GM11168 (cell line): ENCODE results near the gene GAPDH.

ENCODE experiments used
- in situ Hi-C: fragments of 300-500 bp; cut with MboI; formaldehyde crosslinking; loops from one replicate; pipeline ENCODE4 v1.12.0; 2022; ENCODE audit warnings: low sequenced_read_pairs; ENCODE audit not compliant: unreplicated experiment

GAPDH gene

GRCh38 chr12:6528539-6529235 is 5.6 kb upstream of the GAPDH start:
- in situ Hi-C loops: loop anchor here (25.0 kb wide), 1 partner anchor 116 kb away; no protein-coding TSS in a partner anchor

DNA sequence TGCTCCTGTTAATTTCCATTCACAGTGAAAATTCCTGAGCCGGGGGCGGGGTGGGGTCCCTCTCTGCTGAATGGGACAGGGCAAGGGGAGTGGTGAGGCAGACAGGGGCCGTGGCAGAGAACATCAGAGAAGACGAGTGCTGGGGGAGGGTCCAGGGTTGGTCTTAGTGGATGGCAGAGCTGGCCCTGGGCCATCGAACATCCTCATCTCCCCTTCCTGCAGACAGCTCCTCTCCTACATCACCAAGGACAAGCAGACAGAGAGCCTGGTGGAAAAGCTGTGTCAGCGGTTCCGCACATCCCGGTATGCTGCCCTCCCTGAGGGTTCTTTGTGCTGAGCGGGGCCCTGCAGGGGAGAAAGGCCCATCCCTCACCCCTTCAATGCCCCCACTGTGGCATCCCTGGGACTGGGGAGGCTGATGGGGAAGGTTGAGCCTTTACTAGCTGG is 5.0 kb upstream of the GAPDH start:
- in situ Hi-C loops: loop anchor here (25.0 kb wide), 1 partner anchor 117 kb away; no protein-coding TSS in a partner anchor

- in situ Hi-C loops: loop anchor here (25.0 kb wide), 1 partner anchor 118 kb away; no protein-coding TSS in a partner anchor
Observed at GRCh38 chr12:6530576-6531260, 3.6 kb upstream of the GAPDH start.

DNA sequence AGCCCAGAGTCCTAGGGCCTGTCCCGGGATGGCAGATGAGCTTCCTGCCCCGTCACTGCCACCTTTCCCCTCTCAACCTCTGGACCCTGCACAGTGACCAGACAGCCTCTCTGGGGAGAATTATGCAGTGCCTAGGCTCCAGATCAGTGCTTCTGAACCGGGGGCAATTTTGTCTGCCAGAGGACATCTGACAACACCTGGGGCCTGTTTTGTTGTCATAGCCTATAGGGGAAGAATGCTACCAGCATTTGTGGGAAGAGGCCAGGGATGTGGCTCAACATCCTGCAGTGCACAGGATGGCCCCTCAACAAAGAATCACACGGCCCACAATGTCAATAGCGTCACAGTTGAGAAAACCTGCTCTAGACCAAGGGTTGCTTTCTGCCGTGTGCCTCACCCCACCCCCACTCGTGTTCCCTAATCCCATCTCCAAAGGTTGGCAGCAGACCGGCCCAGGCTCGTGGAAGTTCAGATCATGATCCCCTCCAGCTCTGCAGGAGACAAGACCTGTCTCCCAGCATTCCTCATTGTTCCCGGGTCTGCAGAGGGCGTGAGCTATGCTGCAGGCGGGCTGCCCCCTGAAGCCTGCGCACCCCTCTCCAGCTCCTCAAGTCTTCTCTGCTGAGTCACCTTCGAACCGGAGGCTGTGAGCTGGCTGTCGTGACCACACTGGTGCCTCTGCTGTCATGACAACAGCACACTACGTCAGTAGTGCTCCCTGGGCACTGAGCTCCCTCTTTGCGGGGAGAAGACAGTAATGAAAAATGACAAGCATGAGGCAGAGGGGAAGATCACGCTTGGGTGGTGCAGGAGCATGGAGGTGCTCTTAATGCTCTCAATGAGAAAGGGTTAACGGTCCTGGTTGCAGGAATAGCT is 2.0 kb upstream of the GAPDH start:
- in situ Hi-C loops: loop anchor here (25.0 kb wide), 1 partner anchor 120 kb away; no protein-coding TSS in a partner anchor

GRCh38 chr12:6532927-6533652 is 1.2 kb upstream of the GAPDH start:
- in situ Hi-C loops: loop anchor here (25.0 kb wide), 1 partner anchor 121 kb away; no protein-coding TSS in a partner anchor

DNA sequence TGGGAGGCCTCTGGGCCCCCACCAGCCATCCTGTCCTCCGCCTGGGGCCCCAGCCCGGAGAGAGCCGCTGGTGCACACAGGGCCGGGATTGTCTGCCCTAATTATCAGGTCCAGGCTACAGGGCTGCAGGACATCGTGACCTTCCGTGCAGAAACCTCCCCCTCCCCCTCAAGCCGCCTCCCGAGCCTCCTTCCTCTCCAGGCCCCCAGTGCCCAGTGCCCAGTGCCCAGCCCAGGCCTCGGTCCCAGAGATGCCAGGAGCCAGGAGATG is 729 bp upstream of the GAPDH start:
- in situ Hi-C loops: loop anchor here (25.0 kb wide), 1 partner anchor 121 kb away; no protein-coding TSS in a partner anchor

DNA sequence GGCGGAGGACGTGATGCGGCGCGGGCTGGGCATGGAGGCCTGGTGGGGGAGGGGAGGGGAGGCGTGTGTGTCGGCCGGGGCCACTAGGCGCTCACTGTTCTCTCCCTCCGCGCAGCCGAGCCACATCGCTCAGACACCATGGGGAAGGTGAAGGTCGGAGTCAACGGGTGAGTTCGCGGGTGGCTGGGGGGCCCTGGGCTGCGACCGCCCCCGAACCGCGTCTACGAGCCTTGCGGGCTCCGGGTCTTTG is 303 bp downstream of the GAPDH start:
- in situ Hi-C loops: loop anchor here (25.0 kb wide), 1 partner anchor 122 kb away; no protein-coding TSS in a partner anchor

GRCh38 chr12:6534945-6535696 is 804 bp downstream of the GAPDH start:
- in situ Hi-C loops: loop anchor here (25.0 kb wide), 1 partner anchor 123 kb away; no protein-coding TSS in a partner anchor

- in situ Hi-C loops: loop anchor here (25.0 kb wide), 1 partner anchor 123 kb away; no protein-coding TSS in a partner anchor
Observed at GRCh38 chr12:6535697-6535946, 1.3 kb downstream of the GAPDH start.

DNA sequence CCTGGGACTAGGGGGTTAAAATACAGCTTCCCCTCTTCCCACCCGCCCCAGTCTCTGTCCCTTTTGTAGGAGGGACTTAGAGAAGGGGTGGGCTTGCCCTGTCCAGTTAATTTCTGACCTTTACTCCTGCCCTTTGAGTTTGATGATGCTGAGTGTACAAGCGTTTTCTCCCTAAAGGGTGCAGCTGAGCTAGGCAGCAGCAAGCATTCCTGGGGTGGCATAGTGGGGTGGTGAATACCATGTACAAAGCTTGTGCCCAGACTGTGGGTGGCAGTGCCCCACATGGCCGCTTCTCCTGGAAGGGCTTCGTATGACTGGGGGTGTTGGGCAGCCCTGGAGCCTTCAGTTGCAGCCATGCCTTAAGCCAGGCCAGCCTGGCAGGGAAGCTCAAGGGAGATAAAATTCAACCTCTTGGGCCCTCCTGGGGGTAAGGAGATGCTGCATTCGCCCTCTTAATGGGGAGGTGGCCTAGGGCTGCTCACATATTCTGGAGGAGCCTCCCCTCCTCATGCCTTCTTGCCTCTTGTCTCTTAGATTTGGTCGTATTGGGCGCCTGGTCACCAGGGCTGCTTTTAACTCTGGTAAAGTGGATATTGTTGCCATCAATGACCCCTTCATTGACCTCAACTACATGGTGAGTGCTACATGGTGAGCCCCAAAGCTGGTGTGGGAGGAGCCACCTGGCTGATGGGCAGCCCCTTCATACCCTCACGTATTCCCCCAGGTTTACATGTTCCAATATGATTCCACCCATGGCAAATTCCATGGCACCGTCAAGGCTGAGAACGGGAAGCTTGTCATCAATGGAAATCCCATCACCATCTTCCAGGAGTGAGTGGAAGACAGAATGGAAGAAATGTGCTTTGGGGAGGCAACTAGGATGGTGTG is 1.9 kb downstream of the GAPDH start:
- in situ Hi-C loops: loop anchor here (25.0 kb wide), 1 partner anchor 124 kb away; no protein-coding TSS in a partner anchor

GRCh38 chr12:6536894-6537579 is 2.7 kb downstream of the GAPDH start:
- in situ Hi-C loops: loop anchor here (25.0 kb wide), 1 partner anchor 125 kb away; no protein-coding TSS in a partner anchor

GRCh38 chr12:6537580-6538419 is 3.5 kb downstream of the GAPDH start:
- in situ Hi-C loops: loop anchor here (25.0 kb wide), 1 partner anchor 125 kb away; no protein-coding TSS in a partner anchor

GRCh38 chr12:6538420-6539313 is 4.3 kb downstream of the GAPDH start:
- in situ Hi-C loops: loop anchor here (25.0 kb wide), 1 partner anchor 126 kb away; no protein-coding TSS in a partner anchor

- in situ Hi-C loops: loop anchor here (25.0 kb wide), 1 partner anchor 127 kb away; no protein-coding TSS in a partner anchor
Observed at GRCh38 chr12:6539314-6539682, 5.0 kb downstream of the GAPDH start.

GRCh38 chr12:6539707-6540134 is 5.4 kb downstream of the GAPDH start:
- in situ Hi-C loops: loop anchor here (25.0 kb wide), 1 partner anchor 127 kb away; no protein-coding TSS in a partner anchor
